H9 (cell line): ENCODE measurements around the gene ABHD1. TPM values are rescaled to one million over a fixed set of nuclear protein-coding genes. Genes with fewer than 3 reads are reported as not detected.

Experiments used
- DNase-seq: peaks from one replicate; pipeline ENCODE4 v3.0.0-alpha.2; 2017
- H2AFZ ChIP-seq: one replicate; pipeline ENCODE4 v1.6.1; 2013; ENCODE audit warnings: mild to moderate bottlenecking, low read length, control low read depth, moderate library complexity
- H2AK5ac ChIP-seq: 2 replicates; pipeline ENCODE4 v1.6.1; 2013; ENCODE audit warnings: low read length, control low read depth, mixed read lengths; ENCODE audit not compliant: insufficient read length
- H2BK120ac ChIP-seq: one replicate; pipeline ENCODE4 v1.6.1; 2013; ENCODE audit warnings: low read depth, mild to moderate bottlenecking, low read length, control low read depth, inconsistent platforms; ENCODE audit not compliant: poor library complexity, severe bottlenecking
- H2BK12ac ChIP-seq: 2 replicates; pipeline ENCODE4 v1.6.1; 2013; ENCODE audit warnings: low read length, control low read depth, mixed read lengths, low read depth; ENCODE audit not compliant: insufficient read length
- H2BK15ac ChIP-seq: 2 replicates; pipeline ENCODE4 v1.6.1; 2013; ENCODE audit warnings: low read depth, low read length, control low read depth
- H2BK20ac ChIP-seq: one replicate; pipeline ENCODE4 v1.6.1; 2013; ENCODE audit warnings: low read depth, mild to moderate bottlenecking, low read length, control low read depth, inconsistent platforms; ENCODE audit not compliant: poor library complexity, severe bottlenecking
- H2BK5ac ChIP-seq: 2 replicates; pipeline ENCODE4 v1.6.1; 2013; ENCODE audit warnings: low read length, control low read depth, mixed read lengths; ENCODE audit not compliant: insufficient read length
- H3K14ac ChIP-seq: 2 replicates; pipeline ENCODE4 v1.6.1; 2013; ENCODE audit warnings: low read length, control low read depth; ENCODE audit not compliant: insufficient read depth
- H3K18ac ChIP-seq: 2 replicates; pipeline ENCODE4 v1.6.1; 2013; ENCODE audit warnings: low read depth, mild to moderate bottlenecking, mixed read lengths, low read length, control low read depth; ENCODE audit not compliant: insufficient read length
- H3K23ac ChIP-seq: 2 replicates; pipeline ENCODE4 v1.6.1; 2013; ENCODE audit warnings: low read length, control low read depth, mixed read lengths, low read depth; ENCODE audit not compliant: insufficient read length
- H3K23me2 ChIP-seq: 2 replicates; pipeline ENCODE4 v1.6.1; 2013; ENCODE audit warnings: low read depth, mild to moderate bottlenecking, mixed read lengths, low read length, control low read depth; ENCODE audit not compliant: insufficient read length, poor library complexity, severe bottlenecking
- H3K27ac ChIP-seq: 2 replicates; pipeline ENCODE4 v1.5.1; 2013; ENCODE audit warnings: low read length, control low read depth, mixed read lengths, low read depth; ENCODE audit not compliant: insufficient read length
- H3K27me3 ChIP-seq: 2 replicates; pipeline ENCODE4 v1.6.1; 2013; ENCODE audit warnings: low read length, control low read depth, inconsistent platforms; ENCODE audit not compliant: insufficient read depth
- H3K4ac ChIP-seq: 2 replicates; pipeline ENCODE4 v1.6.1; 2013; ENCODE audit warnings: low read depth, mild to moderate bottlenecking, control low read depth, inconsistent platforms, low read length, moderate library complexity
- H3K4me1 ChIP-seq: 2 replicates; pipeline ENCODE4 v1.6.1; 2013; ENCODE audit warnings: low read length, control low read depth, inconsistent platforms; ENCODE audit not compliant: insufficient read depth
- H3K4me2 ChIP-seq: 2 replicates; pipeline ENCODE4 v1.6.1; 2013; ENCODE audit warnings: low read length, control low read depth, mixed read lengths; ENCODE audit not compliant: insufficient read length, insufficient read depth
- H3K56ac ChIP-seq: 2 replicates; pipeline ENCODE4 v1.6.1; 2013; ENCODE audit warnings: low read depth, mild to moderate bottlenecking, mixed read lengths, low read length, control low read depth; ENCODE audit not compliant: insufficient read length
- H3K79me1 ChIP-seq: 2 replicates; pipeline ENCODE4 v1.6.1; 2013; ENCODE audit warnings: low read depth, mild to moderate bottlenecking, moderate library complexity, low read length, control low read depth, inconsistent platforms; ENCODE audit not compliant: insufficient read depth, poor library complexity, severe bottlenecking
- H3K79me2 ChIP-seq: 2 replicates; pipeline ENCODE4 v1.6.1; 2013; ENCODE audit warnings: low read length, control low read depth, inconsistent platforms; ENCODE audit not compliant: insufficient read depth
- H3K9ac ChIP-seq: 2 replicates; pipeline ENCODE4 v1.6.1; 2013; ENCODE audit warnings: low read length, control low read depth, mixed read lengths; ENCODE audit not compliant: insufficient read length; ENCODE audit errors: extremely low read depth
- H3K9me3 ChIP-seq: one replicate; pipeline ENCODE4 v1.6.1; 2013; ENCODE audit warnings: low read depth, low read length, inconsistent platforms; ENCODE audit not compliant: control insufficient read depth
- H3T11ph ChIP-seq: one replicate; pipeline ENCODE4 v1.6.1; 2013; ENCODE audit warnings: mild to moderate bottlenecking, low read length, control low read depth, inconsistent platforms
- H4K20me1 ChIP-seq: one replicate; pipeline ENCODE4 v1.6.1; 2013; ENCODE audit not compliant: control insufficient read depth, insufficient read length, insufficient read depth
- H4K5ac ChIP-seq: 2 replicates; pipeline ENCODE4 v1.6.1; 2013; ENCODE audit warnings: low read depth, mild to moderate bottlenecking, mixed read lengths, low read length, control low read depth; ENCODE audit not compliant: insufficient read length
- H4K8ac ChIP-seq: replicated peaks from 2 replicates; pipeline ENCODE4 v1.6.1; 2013; ENCODE audit warnings: low read length, control low read depth, mixed read lengths, low read depth; ENCODE audit not compliant: insufficient read length
- H4K91ac ChIP-seq: 2 replicates; pipeline ENCODE4 v1.6.1; 2013; ENCODE audit warnings: low read depth, mild to moderate bottlenecking, moderate library complexity, mixed read lengths, low read length, control low read depth; ENCODE audit not compliant: insufficient read length
- H3K27ac Mint-ChIP-seq, 3 experiments: 2 replicates in 2 of 3; 3 replicates in 1 of 3; pipeline ENCODE4 v1.8.0; 2020 to 2021; ENCODE audit warnings: mixed read lengths in 3 of 3, mild to moderate bottlenecking in 1 of 3, moderate library complexity in 1 of 3
- H3K27me3 Mint-ChIP-seq: 2 replicates; pipeline ENCODE4 v1.8.0; 2021; ENCODE audit warnings: low read depth, mild to moderate bottlenecking, moderate library complexity, mixed read lengths
- H3K36me3 Mint-ChIP-seq, 3 experiments: 2 replicates in 2 of 3; 3 replicates in 1 of 3; pipeline ENCODE4 v1.8.0; 2020 to 2021; ENCODE audit warnings: low read depth in 3 of 3, mixed read lengths in 3 of 3; ENCODE audit not compliant: insufficient read depth in 1 of 3
- H3K4me1 Mint-ChIP-seq, 2 experiments: 2 replicates each; pipeline ENCODE4 v1.8.0; 2020; ENCODE audit warnings: mixed read lengths in 2 of 2
- H3K4me3 Mint-ChIP-seq, 2 experiments: 2 replicates in 1 of 2; 3 replicates in 1 of 2; pipeline ENCODE4 v1.8.0; 2020 to 2021; ENCODE audit warnings: mild to moderate bottlenecking in 2 of 2, mixed read lengths in 2 of 2, moderate library complexity in 1 of 2
- H3K9me3 Mint-ChIP-seq, 2 experiments: 2 replicates in 1 of 2; 3 replicates in 1 of 2; pipeline ENCODE4 v1.8.0; 2020; ENCODE audit warnings: mild to moderate bottlenecking in 2 of 2, mixed read lengths in 2 of 2, moderate library complexity in 1 of 2
- WGBS: extraction: QIAGEN DNeasy Blood & Tissue Kit; methylation state at CpG from one replicate; pipeline ENCODE4 v1.1.7; 2013; ENCODE audit warnings: missing lambda C conversion rate, low lambda C conversion rate, mixed read lengths; ENCODE audit not compliant: insufficient read length; ENCODE audit errors: extremely low coverage; 5-methylcytosine and 5-hydroxymethylcytosine counted together
- total RNA-seq: library from RNA; stranded (reverse); gene quantifications from 2 replicates; pipeline ENCODE4 v1.2.1, GENCODE V29; 2021
- TF ChIP-seq, protein P1 (sequence below): fragments of 200-600 bp; sonication (generic); conservative IDR thresholded peaks from 3 replicates; pipeline ENCODE4 v1.8.0; 2021; ENCODE audit warnings: antibody characterized with exemption, mild to moderate bottlenecking

Gene ABHD1
- total RNA-seq, 1 experiment from 2014 or later = 0.31 TPM

DNA sequence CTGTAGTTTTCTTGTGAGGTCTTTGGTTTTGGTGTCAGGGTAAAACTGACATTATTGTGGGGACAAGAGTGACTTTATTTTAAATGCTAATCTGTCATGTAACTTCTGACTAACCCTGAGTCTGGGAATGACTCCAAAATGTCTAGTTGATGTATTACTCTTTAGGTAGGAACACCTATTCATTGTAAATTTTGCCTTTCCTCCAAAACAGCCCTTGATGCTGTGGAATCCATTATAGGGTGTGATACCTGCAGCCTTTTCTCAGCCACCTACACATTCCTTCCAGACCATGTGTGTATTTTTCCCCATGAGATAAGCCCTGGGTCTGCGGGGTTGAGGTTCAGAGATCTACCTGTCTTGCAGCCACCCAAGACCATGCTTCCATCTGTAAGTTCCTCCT lies 19.7 kb downstream of the ABHD1 start:
- no peaks in the 10 kb centered on the region for H3K36me3 Mint-ChIP-seq

More for the DNA sequence above, 19.7 kb downstream of the ABHD1 start:
- H4K5ac ChIP-seq = no peak overlapping the region
- no peaks in the 10 kb centered on the region for H3K4me1 ChIP-seq
- no peak for DNase-seq
- no peak overlapping the region for H3K9ac ChIP-seq
- no peak overlapping the region for H3K18ac ChIP-seq
- H2AK5ac ChIP-seq = no peak overlapping the region
- no peak overlapping the region for H3K4ac ChIP-seq
- peaks cover 16% of the 10 kb centered on the region for H3K27me3 Mint-ChIP-seq
- WGBS = no CpG with 5 or more reads among the region's 1 CpG
- no peak overlapping the region for H3T11ph ChIP-seq
- no peak overlapping the region for H3K27ac ChIP-seq
- H3K4me2 ChIP-seq = no peak overlapping the region
- no peak overlapping the region for H2BK15ac ChIP-seq
- no peak overlapping the region for H3K27ac Mint-ChIP-seq
- no peak overlapping the region for H3K14ac ChIP-seq
- H2BK120ac ChIP-seq = no peak overlapping the region
- H3K9me3 Mint-ChIP-seq = no peaks in the 10 kb centered on the region; a peak in 1 of 5 replicates
- no peak overlapping the region for H3K23ac ChIP-seq
- no peak overlapping the region for H2BK12ac ChIP-seq
- no peaks in the 10 kb centered on the region for H4K20me1 ChIP-seq
- H3K4me1 Mint-ChIP-seq = peaks cover 0 to under 1% of the 10 kb centered on the region in 2 experiments; a peak in 1 of 4 replicates
- TF ChIP-seq, protein P1, sequence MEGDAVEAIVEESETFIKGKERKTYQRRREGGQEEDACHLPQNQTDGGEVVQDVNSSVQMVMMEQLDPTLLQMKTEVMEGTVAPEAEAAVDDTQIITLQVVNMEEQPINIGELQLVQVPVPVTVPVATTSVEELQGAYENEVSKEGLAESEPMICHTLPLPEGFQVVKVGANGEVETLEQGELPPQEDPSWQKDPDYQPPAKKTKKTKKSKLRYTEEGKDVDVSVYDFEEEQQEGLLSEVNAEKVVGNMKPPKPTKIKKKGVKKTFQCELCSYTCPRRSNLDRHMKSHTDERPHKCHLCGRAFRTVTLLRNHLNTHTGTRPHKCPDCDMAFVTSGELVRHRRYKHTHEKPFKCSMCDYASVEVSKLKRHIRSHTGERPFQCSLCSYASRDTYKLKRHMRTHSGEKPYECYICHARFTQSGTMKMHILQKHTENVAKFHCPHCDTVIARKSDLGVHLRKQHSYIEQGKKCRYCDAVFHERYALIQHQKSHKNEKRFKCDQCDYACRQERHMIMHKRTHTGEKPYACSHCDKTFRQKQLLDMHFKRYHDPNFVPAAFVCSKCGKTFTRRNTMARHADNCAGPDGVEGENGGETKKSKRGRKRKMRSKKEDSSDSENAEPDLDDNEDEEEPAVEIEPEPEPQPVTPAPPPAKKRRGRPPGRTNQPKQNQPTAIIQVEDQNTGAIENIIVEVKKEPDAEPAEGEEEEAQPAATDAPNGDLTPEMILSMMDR = no peak
- no peak overlapping the region for H2BK20ac ChIP-seq
- no peak overlapping the region for H4K8ac ChIP-seq
- no peaks in the 10 kb centered on the region for H3K27me3 ChIP-seq
- no peak overlapping the region for H3K56ac ChIP-seq
- H4K91ac ChIP-seq = no peak overlapping the region
- H3K79me1 ChIP-seq = no peaks in the 10 kb centered on the region
- no peak overlapping the region for H3K4me3 Mint-ChIP-seq
- no peak overlapping the region for H2BK5ac ChIP-seq
- no peaks in the 10 kb centered on the region for H3K23me2 ChIP-seq
- no peaks in the 10 kb centered on the region for H3K9me3 ChIP-seq
- H2AFZ ChIP-seq = no peak overlapping the region
- no peaks in the 10 kb centered on the region for H3K79me2 ChIP-seq
